HG02642 (cell line): ENCODE data around the gene FRY.
"Not testable (repeated sequence)": the region's sequence is repeated elsewhere in the genome, so short reads cannot be mapped to it uniquely, and the experiment has no call there.

ENCODE experiments used
- ATAC-seq: cut with Tn5 transposase; IDR thresholded peaks from one replicate; pipeline ENCODE4 v1.9.1; 2021; ENCODE audit warnings: mild to moderate bottlenecking; ENCODE audit not compliant: unreplicated experiment, poor library complexity

Gene FRY

GRCh38 chr13:32039528-32039927, 8.0 kb downstream of the FRY start:
- ATAC-seq, result no peak

GRCh38 chr13:32040052-32040642, 8.6 kb downstream of the FRY start:
- ATAC-seq, result no peak

GRCh38 chr13:32040689-32041088, 9.1 kb downstream of the FRY start:
- no peak for ATAC-seq

GRCh38 chr13:32041429-32041828, 9.9 kb downstream of the FRY start:
- ATAC-seq, result peak; percentile 87

- no peak for ATAC-seq
Observed at GRCh38 chr13:32042551-32042950, 11.0 kb downstream of the FRY start.

GRCh38 chr13:32044446-32044845, 12.9 kb downstream of the FRY start:
- ATAC-seq, result no peak

GRCh38 chr13:32045537-32045936, 14.0 kb downstream of the FRY start:
- ATAC-seq, result no peak

GRCh38 chr13:32045982-32046785, 14.6 kb downstream of the FRY start:
- no peak for ATAC-seq

- no peak for ATAC-seq
Observed at GRCh38 chr13:32047088-32047487, 15.5 kb downstream of the FRY start.

- peak; percentile 55 for ATAC-seq
Observed at GRCh38 chr13:32047793-32048192, 16.2 kb downstream of the FRY start.

- no peak for ATAC-seq
Observed at GRCh38 chr13:32048816-32049215, 17.2 kb downstream of the FRY start.

GRCh38 chr13:32051156-32051555, 19.6 kb downstream of the FRY start:
- ATAC-seq, result no peak

GRCh38 chr13:32056316-32056715, 24.7 kb downstream of the FRY start:
- ATAC-seq, result no peak

GRCh38 chr13:32057325-32057724, 25.8 kb downstream of the FRY start:
- not testable (repeated sequence) for ATAC-seq

GRCh38 chr13:32059511-32059984, 28.0 kb downstream of the FRY start:
- ATAC-seq, result no peak

- ATAC-seq, result no peak
Observed at GRCh38 chr13:32060401-32060878, 28.9 kb downstream of the FRY start.

- no peak for ATAC-seq
Observed at GRCh38 chr13:32063619-32064233, 32.2 kb downstream of the FRY start.

- ATAC-seq, result no peak
Observed at GRCh38 chr13:32067149-32067961, 35.8 kb downstream of the FRY start.

GRCh38 chr13:32068255-32068654, 36.7 kb downstream of the FRY start:
- no peak for ATAC-seq

GRCh38 chr13:32073180-32073864, 41.7 kb downstream of the FRY start:
- ATAC-seq, result no peak
